Measurements from ENCODE around the gene MT1G.

GRCh38 chr16:56645311-56645710 is 22.6 kb downstream of the MT1G start:
- no peak for TF ChIP-seq CTCF (IDR thresholded peaks at IDR 0.05; ENCODE audit: low read depth, low read length, poor library complexity, severe bottlenecking)
- no peak for TF ChIP-seq EZH2phosphoT487 (IDR thresholded peaks at IDR 0.05; ENCODE audit: borderline replicate concordance, low read length)
